Ovary (tissue), 9 donors: ENCODE results near the gene IFITM10. TPM values are rescaled to one million over a fixed set of nuclear protein-coding genes. Genes with fewer than 3 reads are reported as not detected.

Source experiments
- DNase-seq, 5 donors: peaks; one replicate each; pipeline ENCODE4 v3.0.0-alpha.2; 2019 to 2020
- H3K27ac ChIP-seq, 2 donors: fragments of 200-600 bp; one replicate each; pipeline versions ENCODE4 v1.5.1 to v1.8.0; 2019 to 2022
- H3K27me3 ChIP-seq: fragments of 200-600 bp; one replicate; pipeline ENCODE4 v1.8.0; 2022
- H3K36me3 ChIP-seq: fragments of 200-600 bp; sonication (generic); one replicate; pipeline ENCODE4 v1.5.1; 2019
- H3K4me1 ChIP-seq: one replicate; pipeline ENCODE4 v1.8.1; 2013; ENCODE audit warnings: mild to moderate bottlenecking, moderate library complexity; ENCODE audit not compliant: insufficient read depth
- H3K4me3 ChIP-seq: fragments of 200-600 bp; sonication (generic); one replicate; pipeline ENCODE4 v1.5.1; 2017
- H3K9me3 ChIP-seq, 2 donors: fragments of 200-600 bp in 1 of 2; sonication (generic) in 1 of 2; one replicate each; pipeline versions ENCODE4 v1.5.1 to v1.8.1; 2013 to 2019; ENCODE audit warnings: mild to moderate bottlenecking in 1 of 2, moderate library complexity in 1 of 2
- CTCF ChIP-seq, 3 donors: fragments of 450-650 bp in 2 of 3; fragments of 200-600 bp in 1 of 3; IDR thresholded peaks; one replicate each; pipeline versions ENCODE4 v1.5.1 to v1.8.0; 2016 to 2022; ENCODE audit warnings: antibody characterized with exemption in 3 of 3, mild to moderate bottlenecking in 1 of 3
- EP300 ChIP-seq: sonication (generic); formaldehyde crosslinking; IDR thresholded peaks from one replicate; pipeline ENCODE4 v1.6.1; 2017; ENCODE audit warnings: antibody characterized with exemption
- POLR2A ChIP-seq: fragments of 450-650 bp; IDR thresholded peaks from one replicate; pipeline ENCODE4 v1.6.1; 2017; ENCODE audit warnings: antibody characterized with exemption, mild to moderate bottlenecking, moderate library complexity
- WGBS, 3 donors: extraction: QIAGEN DNeasy Blood & Tissue Kit in 1 of 3; methylation state at CpG; one replicate each; pipeline versions ENCODE4 v1.1.5 to v1.1.7; 2013 to 2017; 5-methylcytosine and 5-hydroxymethylcytosine counted together
- intact Hi-C, 4 donors: fragments of 100-400 bp; cut with DNase I; formaldehyde crosslinking; loops; one replicate each; pipeline versions ENCODE4 v1.11.0 to v1.15.1; 2022 to 2023
- polyA plus RNA-seq, 2 donors: library from polyadenylated mRNA; stranded (reverse); fragments of 200-250 nt in 1 of 2; fragments of 350-450 nt in 1 of 2; fragmentation: Illumina TruSeq in 1 of 2; extraction: RNeasy Lipid Tissue Mini Kit (QIAGEN cat#74804) in 1 of 2; gene quantifications; one replicate each; pipeline ENCODE4 v1.2.3, GENCODE V29; 2013 to 2014
- total RNA-seq, 7 donors: library from RNA; depleted of rRNA in 2 of 7; stranded (reverse); fragments of >200 nt in 2 of 7; fragmentation: NEBNext Ultra II Directional in 3 of 7; extraction: Animal tissue kit (Norgen Biotek cat#: 25700) in 3 of 7; gene quantifications; one replicate each; pipeline versions ENCODE4 v1.1.0 to v1.2.4, GENCODE V29; 2016 to 2023
- donor health status: DM: no; HTN: no; CAD: no; lungs with moderate emphysema.
- donor health status: DM: no; HTN: no; CAD: no.
- donor health status: Bipolar disorder and iron deficiency.
- donor health status: DM: yes; HTN: yes; CAD: no.
- donor health status: DM: no; HTN: no; CAD: no.
- donor health status: DM: yes; HTN: yes; CAD: no.

Gene IFITM10
- total and polyA plus RNA-seq, 9 donors = 0.15 to 3.6 (median 0.97) TPM

GRCh38 chr11:1782031-1782590, 31.7 kb upstream of the IFITM10 start:
- TF ChIP-seq CTCF (IDR thresholded peaks at IDR 0.05) = no peak
- TF ChIP-seq POLR2A = no peak
- TF ChIP-seq EP300 = no peak
- Histone ChIP-seq H3K27me3 (no peaks in the 10 kb centered on the region), H3K4me3 (no peak overlapping the region), H3K36me3 (no peaks in the 10 kb centered on the region), H3K4me1 (no peaks in the 10 kb centered on the region), H3K27ac (no peak overlapping the region), H3K9me3 (no peaks in the 10 kb centered on the region)
- 74 to 82% (median 82%) methylated on average over 13 of the region's 13 CpGs for WGBS, 3 donors
- intact Hi-C loops = loop anchor here in 1 of 4 donors (10.0 kb wide), 1 partner anchor 47 kb away; no protein-coding TSS in a partner anchor
- no peak for DNase-seq

- Histone ChIP-seq H3K4me1 (no peaks in the 10 kb centered on the region), H3K4me3 (no peak overlapping the region), H3K27me3 (no peaks in the 10 kb centered on the region), H3K27ac (no peak overlapping the region), H3K9me3 (no peaks in the 10 kb centered on the region), H3K36me3 (no peaks in the 10 kb centered on the region)
- TF ChIP-seq POLR2A (no peak), CTCF (IDR thresholded peaks at IDR 0.05) (no peak)
- 66 to 83% (median 82%) methylated on average over 9 of the region's 9 CpGs for WGBS, 3 donors
- intact Hi-C loops = loop anchor here in 1 of 4 donors (10.0 kb wide), 1 partner anchor 47 kb away; no protein-coding TSS in a partner anchor
- no peak for DNase-seq
Measured at GRCh38 chr11:1781593-1781975, 31.2 kb upstream of the IFITM10 start.

GRCh38 chr11:1780700-1781592, 30.6 kb upstream of the IFITM10 start:
- H3K9me3 ChIP-seq = no peaks in the 10 kb centered on the region
- no peak overlapping the region for H3K4me3 ChIP-seq
- H3K36me3 ChIP-seq = no peaks in the 10 kb centered on the region
- 71 to 79% (median 75%) methylated on average over 23 to 25 of the region's 25 CpGs for WGBS, 3 donors
- no peaks in the 10 kb centered on the region for H3K4me1 ChIP-seq
- intact Hi-C loops = loop anchor here in 1 of 4 donors (10.0 kb wide), 1 partner anchor 46 kb away; no protein-coding TSS in a partner anchor
- peak in 1 of 5 donors; percentile 25 for DNase-seq
- no peak overlapping the region for H3K27ac ChIP-seq
- no peaks in the 10 kb centered on the region for H3K27me3 ChIP-seq
- TF ChIP-seq POLR2A = no peak
- TF ChIP-seq EP300 = no peak
- TF ChIP-seq CTCF (IDR thresholded peaks at IDR 0.05) = no peak

GRCh38 chr11:1779806-1780699, 29.7 kb upstream of the IFITM10 start:
- 82 to 84% (median 83%) methylated on average over 34 of the region's 34 CpGs for WGBS, 3 donors
- DNase-seq = peak in 1 of 5 donors; percentile 3
- intact Hi-C loops = loop anchor here in 1 of 4 donors (10.0 kb wide), 1 partner anchor 45 kb away; no protein-coding TSS in a partner anchor

More at GRCh38 chr11:1779806-1780699, 29.7 kb upstream of the IFITM10 start:
- Histone ChIP-seq H3K27ac (no peak overlapping the region), H3K9me3 (no peaks in the 10 kb centered on the region), H3K27me3 (no peaks in the 10 kb centered on the region), H3K36me3 (no peaks in the 10 kb centered on the region), H3K4me1 (no peaks in the 10 kb centered on the region), H3K4me3 (no peak overlapping the region)
- TF ChIP-seq EP300 (no peak), POLR2A (no peak), CTCF (IDR thresholded peaks at IDR 0.05) (no peak)
